ENCODE data around the gene KDM4B.
"Not testable (repeated sequence)": the region's sequence is repeated elsewhere in the genome, so short reads cannot be mapped to it uniquely, and the experiment has no call there.

KDM4B gene

DNA sequence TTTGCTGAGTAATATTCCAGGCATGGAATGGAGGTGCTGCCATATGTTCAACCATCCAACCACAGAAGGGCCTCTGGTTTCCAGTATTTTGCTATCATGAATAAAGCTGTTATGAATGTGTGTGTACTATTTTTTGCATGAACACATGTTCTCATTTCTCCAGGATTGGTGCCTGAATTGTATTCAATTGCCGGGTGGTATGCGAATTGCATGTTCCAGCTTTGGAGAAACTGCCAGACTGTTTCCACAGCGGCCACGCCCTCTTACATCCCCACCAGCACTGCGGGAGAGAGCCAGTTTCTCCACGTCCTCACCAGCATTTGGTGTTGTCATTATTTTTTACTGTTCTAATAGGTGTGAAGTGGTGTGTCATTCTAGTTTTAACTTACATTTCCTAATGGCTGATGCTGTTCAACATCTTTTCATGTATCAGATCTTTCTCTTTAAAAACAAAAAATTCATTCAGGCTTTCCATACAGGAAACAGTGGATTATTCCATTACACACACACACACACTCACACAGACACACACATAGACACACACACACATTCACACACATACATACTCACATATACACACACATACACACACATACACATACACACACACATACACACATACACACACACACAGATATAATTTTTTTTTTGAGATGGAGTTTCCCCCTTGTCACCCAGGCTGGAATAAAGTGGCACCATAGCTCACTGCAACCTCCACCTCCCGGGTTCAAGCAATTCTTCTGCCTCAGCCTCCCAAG, 217.6 kb downstream of the KDM4B start:
- no peak for DNase-seq

- DNase-seq = no peak
These were observed 219.8 kb downstream of the KDM4B start for GRCh38 chr19:5188548-5189317.

DNA sequence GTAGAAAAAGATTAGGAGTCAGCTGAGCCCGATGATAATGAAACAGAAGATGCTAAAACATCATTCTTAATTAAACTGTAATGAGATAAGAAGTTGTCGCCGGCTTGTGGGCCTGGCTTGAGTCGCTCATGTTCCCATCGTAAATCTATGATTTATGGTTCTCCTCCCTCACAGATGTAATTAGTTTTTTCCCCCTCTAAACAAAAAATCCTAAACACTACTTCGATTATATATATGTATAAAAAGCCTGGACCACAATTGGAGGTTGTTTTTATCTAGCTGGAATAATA, 220.3 kb downstream of the KDM4B start:
- no peak for DNase-seq

DNA sequence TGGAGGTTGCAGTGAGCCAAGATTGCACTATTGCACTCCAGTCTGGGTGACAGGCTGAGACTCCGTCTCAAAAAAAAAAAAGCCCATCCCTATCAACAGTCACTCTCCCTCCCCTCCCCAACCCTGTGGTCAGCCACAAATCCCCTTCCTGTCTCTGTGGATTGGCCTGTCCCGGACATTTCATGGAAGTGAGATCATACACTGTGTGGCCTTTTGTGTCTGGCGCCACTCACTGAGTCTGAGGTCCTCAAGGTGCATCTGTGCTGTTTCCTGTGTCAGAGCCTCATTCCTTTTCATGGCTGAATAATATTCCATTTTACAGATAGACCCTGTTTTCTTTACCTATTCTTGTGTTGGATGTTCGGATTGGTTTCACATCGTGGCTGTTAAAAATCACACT, 222.2 kb downstream of the KDM4B start:
- no peak for DNase-seq

DNA sequence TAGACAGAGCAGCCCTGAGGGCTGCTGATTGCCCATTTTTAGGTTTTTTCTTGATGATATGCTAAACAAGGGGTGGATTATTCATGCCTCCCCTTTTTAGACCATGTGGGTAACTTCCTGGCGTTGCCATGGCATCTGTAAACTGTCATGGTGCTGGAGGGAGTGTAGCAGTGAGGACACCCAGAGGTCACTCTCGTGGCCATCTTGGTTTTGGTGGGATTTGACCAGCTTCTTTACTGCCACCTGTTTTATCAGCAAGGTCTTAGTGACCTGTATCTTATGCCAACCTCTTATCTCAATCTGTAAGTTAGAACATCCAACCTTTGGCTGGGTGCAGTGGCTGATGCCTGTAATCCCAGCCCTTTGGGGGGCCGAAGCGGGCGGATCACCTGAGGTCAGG, 223.7 kb downstream of the KDM4B start:
- DNase-seq = no peak

GRCh38 chr19:5193192-5193591, 224.3 kb downstream of the KDM4B start:
- DNase-seq = no peak

DNA sequence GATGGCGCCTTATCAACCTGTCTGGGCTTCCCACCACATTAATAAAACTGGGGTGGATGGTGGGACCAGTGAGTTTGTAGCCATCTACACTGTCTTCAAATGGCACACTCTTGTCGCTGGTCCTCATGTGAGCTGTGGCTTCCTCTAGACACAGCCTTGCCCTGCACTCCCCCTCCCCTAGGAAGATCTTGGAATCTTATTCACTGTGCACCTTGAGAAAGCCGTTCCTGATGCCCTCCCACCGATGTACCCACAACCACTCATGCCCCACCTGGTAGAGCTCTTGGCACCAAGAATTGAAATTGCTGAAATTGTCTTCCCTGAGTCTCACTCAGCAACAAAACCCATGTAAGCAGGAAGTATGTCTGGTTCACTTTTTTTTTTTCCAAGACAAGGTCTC, 225.7 kb downstream of the KDM4B start:
- no peak for DNase-seq

- not testable (repeated sequence) for DNase-seq
These were observed 226.7 kb downstream of the KDM4B start for GRCh38 chr19:5195587-5195986.

- no peak for DNase-seq
These were observed 227.9 kb downstream of the KDM4B start for GRCh38 chr19:5196832-5197231.

DNA sequence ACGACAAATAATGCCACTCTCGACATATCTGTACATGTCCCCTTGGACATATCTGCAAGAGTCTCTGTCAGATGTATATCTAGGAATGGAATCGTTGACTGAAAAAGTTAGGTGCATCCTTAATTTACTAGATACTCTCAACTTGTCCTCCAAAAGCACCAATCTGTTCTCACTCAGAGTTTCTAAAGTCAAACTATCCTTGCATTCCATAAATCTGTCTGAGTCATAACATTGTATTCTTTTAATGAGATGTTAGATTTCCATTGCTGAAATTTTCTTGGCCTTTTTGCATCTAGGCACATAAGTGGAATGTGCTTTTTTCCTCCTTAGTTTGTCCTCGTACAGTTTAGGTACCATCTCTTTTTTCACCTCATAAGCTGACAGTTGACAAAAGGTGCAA, 231.9 kb downstream of the KDM4B start:
- DNase-seq = no peak

DNA sequence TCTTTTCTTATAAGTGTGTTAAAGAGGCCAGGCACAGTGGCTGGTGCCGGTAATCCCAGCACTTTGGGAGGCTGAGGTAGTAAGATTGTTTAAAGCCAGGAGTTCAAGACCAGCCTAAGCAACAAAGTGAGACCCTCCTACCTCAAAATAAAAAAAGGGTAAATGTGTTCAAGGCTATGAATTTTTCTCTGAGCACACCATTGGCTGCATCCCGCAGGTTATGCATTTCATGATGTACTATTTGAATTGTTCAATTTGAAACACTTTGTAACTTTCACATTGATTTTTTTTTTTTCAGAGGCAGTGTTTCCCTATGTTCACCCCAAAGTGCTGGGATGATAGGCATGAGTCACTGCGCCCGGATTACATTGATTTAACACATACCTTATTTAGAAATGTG, 233.6 kb downstream of the KDM4B start:
- DNase-seq = no peak
